Cardiac atrium fibroblast (primary cell): ENCODE results near the gene IL13RA1. TPM values are rescaled to one million over a fixed set of nuclear protein-coding genes. Genes with fewer than 3 reads are reported as not detected.

Experiments
- total RNA-seq: library from RNA; depleted of rRNA; stranded (reverse); fragments of >200 nt; gene quantifications from 2 replicates; pipeline ENCODE4 v1.2.3, GENCODE V29; 2015

The IL13RA1 gene
- total RNA-seq, result 64.1 and 66.9 TPM in 2 replicates

GRCh38 chrX:118726887-118727685 is at the start of gene IL13RA1:
TSS of gene IL13RA1 (plus strand) at chrX:118727606. CDS start at chrX:118727639, 33 bp downstream.

DNA sequence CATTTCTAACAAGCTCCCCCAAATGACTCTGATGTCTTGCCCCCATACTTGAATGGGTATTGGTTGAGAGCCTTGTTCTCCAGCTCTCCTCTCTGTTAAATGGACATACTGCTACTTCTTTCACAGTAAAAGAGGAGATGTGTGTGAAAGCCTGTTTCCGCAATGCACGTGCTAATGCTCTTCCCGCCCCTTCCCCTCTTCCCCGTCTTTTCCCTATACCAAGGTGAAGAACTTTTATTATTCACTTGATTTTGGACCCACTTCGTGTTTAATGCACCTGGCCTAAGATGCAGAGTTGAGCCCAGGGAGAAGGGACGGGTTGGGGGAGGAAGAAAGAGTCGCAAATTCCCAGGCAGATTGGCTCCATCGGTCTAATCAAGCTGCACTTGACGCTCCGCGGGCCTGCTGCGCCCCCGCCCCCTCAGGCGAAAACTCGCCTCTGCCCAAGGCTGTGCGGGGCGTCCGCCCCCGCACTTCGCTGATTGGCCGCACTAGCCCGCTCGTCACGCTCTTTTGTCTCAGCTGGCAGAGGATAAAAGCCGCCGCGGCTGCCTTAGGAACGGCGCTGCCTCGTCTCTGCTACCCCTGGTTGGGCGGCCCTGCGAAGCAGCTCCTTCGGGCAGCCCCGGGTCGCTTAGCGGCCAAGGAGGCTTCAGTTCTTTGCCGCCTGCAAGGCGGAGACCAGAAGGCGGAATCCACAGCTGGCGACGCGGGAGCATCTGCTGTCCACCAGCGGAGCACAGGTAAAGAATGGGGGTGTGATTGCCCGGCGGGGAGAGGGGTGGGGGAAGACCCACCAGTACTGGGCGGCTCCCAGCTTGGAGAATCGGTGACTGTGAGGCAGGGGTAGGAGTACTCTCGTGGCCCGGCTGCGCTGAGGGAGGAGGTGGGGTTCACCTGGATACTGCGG is 96.1 kb downstream of the IL13RA1 start, which contains the start of gene ZCCHC12:
Gene ZCCHC12 (plus strand): TSS at position 562 of the 910 bp plus-strand sequence. CDS start 1,421 bp downstream, outside the sequence.

Other genes starting within 250 kb of the IL13RA1 start
- gene DOCK11, start 231.8 kb upstream of the IL13RA1 start, total RNA-seq, result 17.5 and 18.3 TPM in 2 replicates
- not detected in 2 replicates for gene ZCCHC12, start 96.2 kb downstream of the IL13RA1 start, total RNA-seq
- 0.18 TPM in 1 of 2 replicates, not detected in the other for gene LONRF3, start 247.0 kb downstream of the IL13RA1 start, total RNA-seq